ENCODE data around the gene ZNF280C. TPM values are rescaled to one million over a fixed set of nuclear protein-coding genes. Genes with fewer than 3 reads are reported as not detected.
A peak's percentile ranks its signal among the peaks of the same experiment; 100 is the strongest.

The ZNF280C gene
- total RNA-seq, 1 experiment from 2014 or later = 12.9 TPM

- in situ Hi-C loops (cut with HindIII; ENCODE audit: low pct_unique_long_range_greater_than_20kb, low sequenced_read_pairs) (no loop called here), intact Hi-C loops (cut with micrococcal nuclease; ENCODE audit: unreplicated experiment) (no loop called here)
- Histone ChIP-seq H3K27me3 (ENCODE audit: control insufficient read depth, insufficient read depth, low read length) (no peaks in the 10 kb centered on the region), H3K4me1 (ENCODE audit: control insufficient read depth, insufficient read depth, low read length) (peaks cover 27% of the 10 kb centered on the region), H3K4me3 (ENCODE audit: low read depth in 2 of 2, low read length in 2 of 2) (no peak overlapping the region), H3K27ac (ENCODE audit: low read length) (peak overlapping the region; percentile 69; the same call in 1 of the 2 replicates), H3K9me3 (ENCODE audit: control insufficient read depth, insufficient read depth, low read depth, low read length) (no peaks in the 10 kb centered on the region), H3K36me3 (ENCODE audit: control insufficient read depth, insufficient read depth, low read length) (no peaks in the 10 kb centered on the region)
- no peak for TF ChIP-seq POLR2AphosphoS5 (IDR thresholded peaks at IDR 0.05; ENCODE audit: low read depth, low read length)
- no peak for TF ChIP-seq TCF7L2 (IDR thresholded peaks at IDR 0.05; ENCODE audit: low read depth, low read length)
- POLR2A ChIA-PET = interaction anchor here (0.7 kb wide), 1 partner anchor 20 kb away, joined by 3 read pairs; no protein-coding TSS in a partner anchor
- BruUV-seq (replicated peaks) = no TSS peak
- CTCF ChIA-PET = interaction anchor here (0.5 kb wide), 1 partner anchor 138 kb away, joined by 3 read pairs; no protein-coding TSS in a partner anchor
- ATAC-seq (no peak), DNase-seq (ENCODE audit: low read depth, low spot score) (no peak)
Observed at GRCh38 chrX:130173190-130173895, 95.4 kb downstream of the ZNF280C start.

- Histone ChIP-seq H3K4me3 (ENCODE audit: low read depth in 2 of 2, low read length in 2 of 2) (peak overlapping the region; percentile 64 to 75), H3K27ac (ENCODE audit: low read length) (no peak overlapping the region; the same call in 1 of the 2 replicates), H3K27me3 (ENCODE audit: control insufficient read depth, insufficient read depth, low read length) (no peaks in the 10 kb centered on the region), H3K9me3 (ENCODE audit: control insufficient read depth, insufficient read depth, low read depth, low read length) (no peaks in the 10 kb centered on the region), H3K4me1 (ENCODE audit: control insufficient read depth, insufficient read depth, low read length) (peaks cover 27% of the 10 kb centered on the region), H3K36me3 (ENCODE audit: control insufficient read depth, insufficient read depth, low read length) (no peaks in the 10 kb centered on the region)
- no TSS peak for BruUV-seq (replicated peaks)
- TF ChIP-seq SIN3A (IDR thresholded peaks at IDR 0.05; ENCODE audit: borderline replicate concordance, insufficient read depth, low read depth, low read length) = no peak
- TF ChIP-seq CTCF (IDR thresholded peaks at IDR 0.05) = no peak
- no peak for TF ChIP-seq REST (IDR thresholded peaks at IDR 0.05; ENCODE audit: insufficient read depth in 1 of 2, low read depth in 2 of 2, low read length in 1 of 2)
- no peak for TF ChIP-seq POLR2AphosphoS5 (IDR thresholded peaks at IDR 0.05; ENCODE audit: low read depth, low read length)
- TF ChIP-seq TCF7L2 (IDR thresholded peaks at IDR 0.05; ENCODE audit: low read depth, low read length) = no peak
- ATAC-seq = no peak
- ChIA-PET POLR2A (no interaction called here), CTCF (interaction anchor here (0.6 kb wide), 1 partner anchor 51 kb away, joined by 4 read pairs; no protein-coding TSS in a partner anchor)
- no peak for DNase-seq (ENCODE audit: low read depth, low spot score)
- in situ Hi-C loops (cut with HindIII; ENCODE audit: low pct_unique_long_range_greater_than_20kb, low sequenced_read_pairs) (no loop called here), intact Hi-C loops (cut with micrococcal nuclease; ENCODE audit: unreplicated experiment) (no loop called here)
Observed at GRCh38 chrX:130172127-130172845, 96.4 kb downstream of the ZNF280C start.

Data from Panc1 (cell line).